Suprapubic skin (tissue), 4 donors: ENCODE results near the gene PRKAR2B. TPM values are rescaled to one million over a fixed set of nuclear protein-coding genes. Genes with fewer than 3 reads are reported as not detected.

Experiments used
- DNase-seq, 2 donors: peaks; one replicate each; pipeline ENCODE4 v3.0.0-alpha.2; 2019; ENCODE audit warnings: low spot score in 2 of 2
- H3K27ac ChIP-seq: fragments of 200-600 bp; sonication (generic); one replicate; pipeline ENCODE4 v1.5.1; 2019
- H3K27me3 ChIP-seq: fragments of 200-600 bp; sonication (generic); one replicate; pipeline ENCODE4 v1.5.1; 2019
- H3K36me3 ChIP-seq: fragments of 200-600 bp; sonication (generic); one replicate; pipeline ENCODE4 v1.5.1; 2019
- H3K4me1 ChIP-seq: fragments of 200-600 bp; sonication (generic); one replicate; pipeline ENCODE4 v1.5.1; 2019
- H3K4me3 ChIP-seq: fragments of 200-600 bp; sonication (generic); one replicate; pipeline ENCODE4 v1.5.1; 2019; ENCODE audit warnings: mild to moderate bottlenecking
- H3K9me3 ChIP-seq: fragments of 200-600 bp; sonication (generic); one replicate; pipeline ENCODE4 v1.5.1; 2019
- EP300 ChIP-seq: sonication (generic); formaldehyde crosslinking; IDR thresholded peaks from one replicate; pipeline ENCODE4 v1.6.1; 2017; ENCODE audit warnings: antibody characterized with exemption
- POLR2A ChIP-seq, 2 donors: fragments of 450-650 bp; IDR thresholded peaks; one replicate each; pipeline ENCODE4 v1.6.1; 2017; ENCODE audit warnings: antibody characterized with exemption in 2 of 2, mild to moderate bottlenecking in 2 of 2, moderate library complexity in 2 of 2
- POLR2AphosphoS5 ChIP-seq, 3 donors: sonication (generic); formaldehyde crosslinking; IDR thresholded peaks; one replicate each; pipeline ENCODE4 v1.6.1; 2017; ENCODE audit warnings: antibody characterized with exemption in 3 of 3
- WGBS: methylation state at CpG from one replicate; pipeline ENCODE4 v1.1.5; 2018; 5-methylcytosine and 5-hydroxymethylcytosine counted together
- total RNA-seq, 4 donors: library from RNA; depleted of rRNA; stranded (reverse); fragments of >200 nt; gene quantifications; one replicate each; pipeline ENCODE4 v1.1.0, GENCODE V29; 2016
- TF ChIP-seq, protein P1 (sequence below), 2 donors: fragments of 200-600 bp in 1 of 2; fragments of 450-650 bp in 1 of 2; sonication (generic) in 1 of 2; IDR thresholded peaks; one replicate each; pipeline ENCODE4 v1.5.1; 2016 to 2019; ENCODE audit warnings: antibody characterized with exemption in 2 of 2, mild to moderate bottlenecking in 1 of 2, moderate library complexity in 1 of 2

The PRKAR2B gene
- total RNA-seq, 4 donors from 2014 or later, result 4.2 to 10.8 (median 6.2) TPM

- no peak for TF ChIP-seq EP300
- TF ChIP-seq POLR2A (IDR thresholded peaks at IDR 0.05), result no peak
- TF ChIP-seq POLR2AphosphoS5 (IDR thresholded peaks at IDR 0.05), result no peak
- no peak overlapping the region for H3K27ac ChIP-seq
- no peaks in the 10 kb centered on the region for H3K4me1 ChIP-seq
- no peak for DNase-seq
- no peaks in the 10 kb centered on the region for H3K27me3 ChIP-seq
- H3K9me3 ChIP-seq, result no peaks in the 10 kb centered on the region
- WGBS, result 96% methylated on average over 1 of the region's 1 CpG
- no peak overlapping the region for H3K4me3 ChIP-seq
- no peaks in the 10 kb centered on the region for H3K36me3 ChIP-seq
These were observed 10.0 kb upstream of the PRKAR2B start for GRCh38 chr7:107034553-107034952.

DNA sequence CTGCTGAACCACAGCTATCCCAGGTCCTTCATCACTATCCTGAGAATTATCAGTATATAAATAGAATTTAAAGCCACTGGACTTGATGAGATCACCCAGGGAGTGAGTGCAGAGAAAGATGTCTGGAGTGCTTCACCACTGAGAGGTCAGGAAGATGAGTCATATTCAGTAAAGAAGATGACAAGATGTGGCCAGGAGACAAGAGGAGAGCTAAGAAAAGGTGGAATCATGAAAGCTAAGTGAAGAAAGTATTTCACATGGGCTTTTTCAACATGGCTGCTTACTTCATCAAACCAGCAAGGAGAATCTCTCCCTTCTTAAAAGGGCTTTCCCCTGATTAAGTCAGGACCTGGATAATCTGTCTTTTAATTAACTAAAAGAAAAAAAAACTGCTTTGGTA lies 9.1 kb upstream of the PRKAR2B start:
- Histone ChIP-seq H3K4me1 (no peaks in the 10 kb centered on the region), H3K27ac (no peak overlapping the region), H3K27me3 (no peaks in the 10 kb centered on the region), H3K4me3 (no peak overlapping the region), H3K36me3 (no peaks in the 10 kb centered on the region), H3K9me3 (no peaks in the 10 kb centered on the region)
- TF ChIP-seq EP300, result no peak
- TF ChIP-seq POLR2A (IDR thresholded peaks at IDR 0.05), result no peak
- TF ChIP-seq, protein P1, sequence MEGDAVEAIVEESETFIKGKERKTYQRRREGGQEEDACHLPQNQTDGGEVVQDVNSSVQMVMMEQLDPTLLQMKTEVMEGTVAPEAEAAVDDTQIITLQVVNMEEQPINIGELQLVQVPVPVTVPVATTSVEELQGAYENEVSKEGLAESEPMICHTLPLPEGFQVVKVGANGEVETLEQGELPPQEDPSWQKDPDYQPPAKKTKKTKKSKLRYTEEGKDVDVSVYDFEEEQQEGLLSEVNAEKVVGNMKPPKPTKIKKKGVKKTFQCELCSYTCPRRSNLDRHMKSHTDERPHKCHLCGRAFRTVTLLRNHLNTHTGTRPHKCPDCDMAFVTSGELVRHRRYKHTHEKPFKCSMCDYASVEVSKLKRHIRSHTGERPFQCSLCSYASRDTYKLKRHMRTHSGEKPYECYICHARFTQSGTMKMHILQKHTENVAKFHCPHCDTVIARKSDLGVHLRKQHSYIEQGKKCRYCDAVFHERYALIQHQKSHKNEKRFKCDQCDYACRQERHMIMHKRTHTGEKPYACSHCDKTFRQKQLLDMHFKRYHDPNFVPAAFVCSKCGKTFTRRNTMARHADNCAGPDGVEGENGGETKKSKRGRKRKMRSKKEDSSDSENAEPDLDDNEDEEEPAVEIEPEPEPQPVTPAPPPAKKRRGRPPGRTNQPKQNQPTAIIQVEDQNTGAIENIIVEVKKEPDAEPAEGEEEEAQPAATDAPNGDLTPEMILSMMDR (IDR thresholded peaks at IDR 0.05), result no peak
- no peak for TF ChIP-seq POLR2AphosphoS5 (IDR thresholded peaks at IDR 0.05)
- no peak for DNase-seq

- H3K4me1 ChIP-seq, result no peaks in the 10 kb centered on the region
- TF ChIP-seq EP300 (no peak), POLR2A (IDR thresholded peaks at IDR 0.05) (no peak), POLR2AphosphoS5 (IDR thresholded peaks at IDR 0.05) (no peak)
- TF ChIP-seq, protein P1 (IDR thresholded peaks at IDR 0.05), result no peak
- no peak for DNase-seq
- no peaks in the 10 kb centered on the region for H3K9me3 ChIP-seq
- H3K36me3 ChIP-seq, result no peaks in the 10 kb centered on the region
- no peaks in the 10 kb centered on the region for H3K27me3 ChIP-seq
- no peak overlapping the region for H3K27ac ChIP-seq
- no peak overlapping the region for H3K4me3 ChIP-seq
- 93% methylated on average over 4 of the region's 4 CpGs for WGBS
These were observed 8.0 kb upstream of the PRKAR2B start for GRCh38 chr7:107036535-107036934.

DNA sequence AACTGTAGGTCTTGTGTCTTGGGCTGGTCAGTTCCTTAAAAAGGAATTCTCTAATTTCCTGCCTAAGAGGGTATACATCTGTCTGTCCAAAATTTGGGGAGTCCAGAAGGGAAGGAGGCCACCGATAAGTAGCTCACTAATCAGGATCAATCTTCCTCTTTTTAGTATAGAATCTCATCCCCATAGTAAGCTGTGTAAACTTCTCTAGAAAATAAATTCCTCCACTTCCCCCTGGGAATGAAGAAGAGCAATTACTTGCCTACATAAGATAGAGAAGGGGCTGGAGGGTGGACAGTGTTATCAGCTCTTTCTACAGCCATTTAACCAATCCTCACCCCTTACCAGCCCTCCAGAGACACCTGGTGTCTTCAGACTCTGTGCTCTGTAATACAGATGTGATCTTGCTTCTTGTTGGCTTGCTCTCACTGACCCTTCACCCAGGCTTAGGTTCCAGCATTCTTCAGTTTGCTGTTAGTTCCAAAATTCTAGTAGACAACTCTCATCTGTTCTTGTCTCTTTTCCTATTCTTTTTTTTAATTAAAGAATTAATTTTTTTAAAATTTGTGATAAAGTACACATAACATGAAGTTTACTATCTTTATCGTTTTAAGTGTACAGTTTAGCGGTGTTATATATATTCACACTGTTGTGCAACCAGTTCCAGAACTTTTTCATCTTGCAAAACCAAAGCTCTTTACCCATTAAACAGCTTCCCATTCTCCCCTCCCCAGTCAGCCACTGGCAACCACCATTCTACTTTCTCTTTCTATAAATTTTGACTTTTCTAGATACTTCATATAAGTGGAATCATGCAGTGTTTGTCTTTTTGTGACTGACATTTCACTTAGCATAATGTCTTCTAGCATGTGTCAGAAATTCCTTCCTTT lies 6.5 kb upstream of the PRKAR2B start:
- Histone ChIP-seq H3K9me3 (no peaks in the 10 kb centered on the region), H3K27me3 (no peaks in the 10 kb centered on the region), H3K4me1 (no peaks in the 10 kb centered on the region), H3K4me3 (no peak overlapping the region), H3K27ac (no peak overlapping the region), H3K36me3 (no peaks in the 10 kb centered on the region)
- no peak for TF ChIP-seq EP300
- TF ChIP-seq, protein P1 (IDR thresholded peaks at IDR 0.05), result no peak
- DNase-seq, result no peak
- WGBS, result 86% methylated on average over 3 of the region's 3 CpGs

GRCh38 chr7:107039199-107039900 lies 5.2 kb upstream of the PRKAR2B start:
- peaks cover 7% of the 10 kb centered on the region for H3K4me1 ChIP-seq
- WGBS, result 82% methylated on average over 2 of the region's 2 CpGs
- DNase-seq, result no peak
- H3K9me3 ChIP-seq, result no peaks in the 10 kb centered on the region
- H3K4me3 ChIP-seq, result no peak overlapping the region
- H3K36me3 ChIP-seq, result no peaks in the 10 kb centered on the region
- TF ChIP-seq POLR2A (IDR thresholded peaks at IDR 0.05) (no peak), POLR2AphosphoS5 (IDR thresholded peaks at IDR 0.05) (no peak), EP300 (no peak)
- TF ChIP-seq, protein P1 (IDR thresholded peaks at IDR 0.05), result no peak
- no peaks in the 10 kb centered on the region for H3K27me3 ChIP-seq
- H3K27ac ChIP-seq, result no peak overlapping the region
